ENCODE data around the gene VAV3.

- no peak for TF ChIP-seq CTCF (IDR thresholded peaks at IDR 0.05)
- TF ChIP-seq POLR2A (IDR thresholded peaks at IDR 0.05): no peak
Measured at GRCh38 chr1:107647012-107647411, 318.0 kb downstream of the VAV3 start.

Measured in heart left ventricle (tissue), 13 donors.